ENCODE results near the gene TMEM63C.
"Not testable (repeated sequence)": the region's sequence is repeated elsewhere in the genome, so short reads cannot be mapped to it uniquely, and the experiment has no call there.

Gene TMEM63C

GRCh38 chr14:77154421-77154820, 27.2 kb upstream of the TMEM63C start:
- DNase-seq (ENCODE audit: low spot score), result no peak

GRCh38 chr14:77155083-77155482, 26.5 kb upstream of the TMEM63C start:
- no peak for DNase-seq (ENCODE audit: low spot score)

- DNase-seq (ENCODE audit: low spot score), result peak; percentile 4
Observed at GRCh38 chr14:77157740-77158139, 23.9 kb upstream of the TMEM63C start.

GRCh38 chr14:77158175-77158881, 23.3 kb upstream of the TMEM63C start:
- peak; percentile 38 for DNase-seq (ENCODE audit: low spot score)

- no peak for DNase-seq (ENCODE audit: low spot score)
Observed at GRCh38 chr14:77158882-77159255, 22.7 kb upstream of the TMEM63C start.

- peak; percentile 1 for DNase-seq (ENCODE audit: low spot score)
Observed at GRCh38 chr14:77161011-77161410, 20.6 kb upstream of the TMEM63C start.

- DNase-seq (ENCODE audit: low spot score), result no peak
Observed at GRCh38 chr14:77170045-77170444, 11.6 kb upstream of the TMEM63C start.

- no peak for DNase-seq (ENCODE audit: low spot score)
Observed at GRCh38 chr14:77172916-77173315, 8.7 kb upstream of the TMEM63C start.

GRCh38 chr14:77173911-77174617, 7.5 kb upstream of the TMEM63C start:
- DNase-seq (ENCODE audit: low spot score), result not testable (repeated sequence)

- DNase-seq (ENCODE audit: low spot score), result no peak
Observed at GRCh38 chr14:77175843-77176242, 5.8 kb upstream of the TMEM63C start.

DNA sequence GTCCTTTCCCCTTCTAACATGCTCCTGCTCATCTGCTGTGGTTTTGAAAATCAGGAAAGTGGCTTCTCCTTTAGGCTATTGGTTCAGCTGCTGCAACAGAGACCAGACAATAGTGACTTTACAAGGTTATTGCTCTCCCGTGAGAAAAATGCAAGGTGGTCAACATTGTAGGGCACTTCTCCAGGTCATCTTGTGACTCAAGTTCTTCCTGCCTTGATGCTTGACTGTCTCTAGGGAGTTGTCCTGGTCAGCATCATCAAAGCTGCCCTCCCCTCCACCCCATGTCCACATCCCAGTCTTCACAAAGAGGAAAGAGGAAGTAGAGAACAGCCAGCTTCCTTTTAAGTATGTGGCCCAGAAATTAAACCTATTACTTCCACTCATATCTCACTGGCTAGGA, 3.9 kb upstream of the TMEM63C start:
- DNase-seq (ENCODE audit: low spot score), result no peak

DNA sequence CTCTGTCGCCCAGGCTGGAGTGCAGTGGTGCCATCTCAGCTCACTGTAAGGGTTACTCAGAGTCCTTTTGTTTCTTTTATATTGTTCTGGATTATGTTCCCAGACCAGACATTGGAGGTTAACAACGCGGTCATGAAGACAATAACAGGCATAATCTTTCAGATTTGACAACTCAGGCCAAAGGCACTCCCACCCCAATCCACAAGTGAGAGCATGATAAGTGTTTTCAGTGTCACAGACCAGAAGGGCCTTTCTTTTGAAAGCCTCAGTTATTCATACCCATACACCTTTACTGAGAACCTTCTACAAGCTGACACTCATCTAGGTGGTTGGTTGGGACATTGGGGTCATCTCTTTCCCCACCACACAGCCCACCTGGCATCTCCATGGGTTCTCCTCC, 2.9 kb upstream of the TMEM63C start:
- DNase-seq (ENCODE audit: low spot score), result no peak

- DNase-seq (ENCODE audit: low spot score), result peak; percentile 1
Observed at GRCh38 chr14:77180726-77181602, 634 bp upstream of the TMEM63C start.

DNA sequence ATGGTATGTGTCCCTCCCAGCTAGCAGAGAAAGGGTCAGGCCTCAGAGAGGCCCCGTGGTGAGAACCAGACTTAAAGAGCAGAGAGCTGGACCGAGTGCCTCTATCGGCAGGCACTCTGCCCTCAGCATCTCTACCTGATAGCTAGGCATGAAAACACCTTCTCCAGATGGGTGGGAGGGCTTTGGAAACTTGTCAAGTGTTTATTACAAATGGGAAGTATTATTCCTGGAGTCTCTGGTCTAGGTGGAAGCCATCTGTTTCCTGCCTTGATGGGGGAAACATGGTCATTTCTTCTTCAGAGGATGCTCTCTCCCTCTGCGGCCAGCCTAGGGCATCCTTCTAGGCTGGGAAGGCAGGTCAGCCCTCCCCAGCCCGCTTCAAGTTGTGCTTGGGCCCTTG, 2.3 kb downstream of the TMEM63C start:
- DNase-seq (ENCODE audit: low spot score), result no peak

DNA sequence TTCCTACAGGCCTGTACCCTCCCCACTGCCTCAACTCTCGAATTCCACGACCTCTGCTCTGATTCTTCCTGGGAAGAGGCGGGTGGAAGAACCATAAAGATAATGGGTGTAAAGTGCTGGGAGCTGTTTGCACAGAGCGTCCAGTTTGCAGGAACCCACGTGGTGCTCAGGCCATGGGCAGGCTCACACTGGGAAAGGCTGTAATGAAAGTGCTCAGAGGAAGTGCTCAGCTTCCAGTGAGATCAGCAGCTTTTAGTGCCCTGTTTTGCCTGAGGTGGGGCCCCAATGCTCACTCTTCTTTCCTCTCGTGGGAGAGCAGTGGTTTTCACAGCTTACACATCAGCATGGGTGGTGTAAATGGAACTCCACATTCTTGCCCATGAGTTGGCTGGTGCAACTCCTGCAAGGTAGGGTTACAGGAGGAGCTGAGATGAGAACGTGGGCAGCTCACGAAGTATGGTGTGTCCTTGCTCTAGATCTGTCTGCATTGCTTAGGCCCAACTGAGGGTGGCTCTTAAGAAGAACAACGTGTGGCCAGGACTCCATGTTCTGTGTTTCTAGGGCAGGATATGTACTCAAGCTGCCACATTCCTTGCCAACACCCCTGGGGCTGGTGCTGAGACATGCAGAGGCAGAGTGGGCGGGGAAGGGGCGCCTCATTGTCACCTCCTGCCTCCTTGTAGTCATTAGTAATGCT, 2.9 kb downstream of the TMEM63C start:
- peak; percentile 1 for DNase-seq (ENCODE audit: low spot score)

DNA sequence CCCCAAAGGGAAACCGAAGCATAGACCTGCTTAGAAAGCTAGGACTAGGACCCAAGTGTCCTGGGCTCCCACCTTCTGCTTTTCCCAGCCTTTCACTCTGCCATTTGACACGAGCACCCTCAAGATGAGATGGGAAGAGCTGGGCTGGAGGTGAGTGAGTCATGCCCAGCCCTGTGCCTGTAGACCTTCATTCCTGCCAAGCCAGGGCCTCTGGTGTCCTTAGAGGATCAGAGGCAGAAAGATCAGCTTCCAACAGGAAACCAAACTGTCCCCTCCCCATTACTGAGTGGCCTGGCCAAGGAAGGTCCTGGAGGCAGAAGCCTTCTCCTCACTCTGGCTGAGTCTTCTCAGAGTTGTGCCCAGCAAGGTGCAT, 3.5 kb downstream of the TMEM63C start:
- DNase-seq (ENCODE audit: low spot score), result no peak

DNA sequence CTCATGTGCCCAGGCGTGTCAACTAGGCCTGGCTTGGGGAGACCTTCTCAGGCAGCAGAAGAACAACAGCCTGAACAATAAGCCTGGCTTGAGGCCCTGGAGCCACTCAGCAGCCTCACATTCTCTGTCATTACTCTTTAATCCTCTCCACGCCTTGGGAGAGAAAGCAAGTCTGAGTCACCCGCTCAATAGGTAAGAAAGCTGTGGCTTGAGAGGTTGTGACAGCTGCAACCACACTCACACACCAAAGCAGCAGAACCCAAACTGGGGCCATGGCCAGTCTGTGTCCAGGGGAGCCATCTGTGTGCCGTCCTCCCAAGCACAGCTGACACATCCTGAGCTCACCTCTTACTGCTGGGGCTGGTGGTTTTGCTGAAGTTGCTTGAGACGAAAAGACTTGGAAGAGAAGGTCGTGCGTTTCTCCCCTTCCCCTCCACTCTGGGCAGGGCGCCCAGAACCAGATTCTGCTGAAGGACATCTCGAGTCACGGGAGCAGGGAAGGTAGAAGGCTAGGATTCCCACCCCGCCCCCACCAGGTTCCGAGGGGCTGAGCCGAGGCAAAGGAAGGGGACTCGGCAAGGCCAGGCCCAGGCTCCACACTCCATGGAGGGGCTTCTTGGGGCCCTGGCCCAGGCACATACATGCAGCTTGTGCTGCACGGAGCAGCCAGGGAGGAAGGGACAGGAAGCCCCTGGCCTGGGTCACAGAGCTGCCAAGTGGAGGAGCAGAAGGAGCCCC, 5.5 kb downstream of the TMEM63C start:
- peak; percentile 6 for DNase-seq (ENCODE audit: low spot score)

GRCh38 chr14:77187649-77188012, 6.0 kb downstream of the TMEM63C start:
- no peak for DNase-seq (ENCODE audit: low spot score)

DNA sequence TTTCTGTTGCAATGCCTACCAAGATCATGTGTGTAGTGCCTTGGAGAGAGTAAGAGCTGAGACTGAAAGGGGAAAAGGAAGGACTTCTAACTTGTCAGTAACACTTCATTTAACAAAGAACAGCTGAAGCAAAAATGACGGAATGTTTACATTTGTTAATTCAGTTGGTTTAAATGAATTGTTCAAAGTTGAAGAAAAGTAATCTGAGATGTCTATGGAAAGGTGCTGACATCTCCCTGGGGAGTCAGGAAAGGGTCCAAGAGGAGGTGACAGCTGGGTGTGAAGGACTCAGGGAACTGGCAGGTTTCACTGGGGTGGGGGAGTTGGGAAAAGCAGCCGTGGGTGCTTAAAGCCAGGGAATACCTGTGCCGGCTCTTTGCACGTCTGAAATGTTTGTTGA, 7.9 kb downstream of the TMEM63C start:
- no peak for DNase-seq (ENCODE audit: low spot score)

- DNase-seq (ENCODE audit: low spot score), result no peak
Observed at GRCh38 chr14:77190977-77191376, 9.4 kb downstream of the TMEM63C start.

DNA sequence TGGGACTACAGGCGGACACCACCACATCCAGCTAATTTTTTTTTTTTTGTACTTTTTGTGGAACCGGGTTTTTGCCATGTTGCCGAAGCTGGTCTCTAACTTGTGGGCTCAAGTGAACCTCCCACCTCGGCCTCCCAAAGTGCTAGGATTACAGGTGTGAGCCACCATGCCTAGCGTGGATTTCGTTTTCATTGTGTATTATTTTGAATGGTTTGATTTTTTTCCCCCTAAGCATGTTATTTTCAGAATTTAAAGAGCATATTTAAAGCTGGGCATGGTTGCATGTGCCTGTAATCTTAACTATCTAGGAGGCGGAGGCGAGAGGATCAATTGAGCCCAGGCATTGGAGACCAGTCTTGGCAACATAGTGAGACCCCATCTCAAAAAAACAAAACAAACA, 13.1 kb downstream of the TMEM63C start:
- DNase-seq (ENCODE audit: low spot score), result no peak

- DNase-seq (ENCODE audit: low spot score), result no peak
Observed at GRCh38 chr14:77195766-77196165, 14.2 kb downstream of the TMEM63C start.

Data from iPS-NIHi11 (cell line).